ENCODE data around the gene TRAFD1.

TRAFD1 gene

GRCh38 chr12:112115259-112116045 lies 9.9 kb upstream of the TRAFD1 start:
- no peak for DNase-seq

GRCh38 chr12:112116232-112117060 lies 8.9 kb upstream of the TRAFD1 start:
- DNase-seq, result peak in 50 of 51 donors; percentile 10 to 91 (median 70)

DNA sequence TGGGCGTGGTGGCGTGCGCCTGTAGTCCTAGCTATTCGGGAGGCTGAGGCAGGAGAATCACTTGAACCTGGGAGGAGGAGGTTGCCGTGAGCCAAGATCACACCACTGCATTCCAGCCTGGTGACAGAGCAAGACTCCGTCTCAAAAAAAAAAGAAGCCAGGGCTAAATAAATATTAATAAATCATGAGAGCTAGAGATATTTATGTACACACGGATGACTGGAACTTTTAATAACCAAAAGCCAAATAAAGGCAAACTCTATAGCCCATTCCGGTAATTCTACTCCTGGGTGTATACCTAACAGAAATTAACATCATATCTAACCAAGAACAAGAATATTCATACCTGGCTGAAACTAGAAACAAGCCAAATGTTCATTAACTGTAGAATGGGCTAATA lies 7.7 kb upstream of the TRAFD1 start:
- no peak for DNase-seq

DNA sequence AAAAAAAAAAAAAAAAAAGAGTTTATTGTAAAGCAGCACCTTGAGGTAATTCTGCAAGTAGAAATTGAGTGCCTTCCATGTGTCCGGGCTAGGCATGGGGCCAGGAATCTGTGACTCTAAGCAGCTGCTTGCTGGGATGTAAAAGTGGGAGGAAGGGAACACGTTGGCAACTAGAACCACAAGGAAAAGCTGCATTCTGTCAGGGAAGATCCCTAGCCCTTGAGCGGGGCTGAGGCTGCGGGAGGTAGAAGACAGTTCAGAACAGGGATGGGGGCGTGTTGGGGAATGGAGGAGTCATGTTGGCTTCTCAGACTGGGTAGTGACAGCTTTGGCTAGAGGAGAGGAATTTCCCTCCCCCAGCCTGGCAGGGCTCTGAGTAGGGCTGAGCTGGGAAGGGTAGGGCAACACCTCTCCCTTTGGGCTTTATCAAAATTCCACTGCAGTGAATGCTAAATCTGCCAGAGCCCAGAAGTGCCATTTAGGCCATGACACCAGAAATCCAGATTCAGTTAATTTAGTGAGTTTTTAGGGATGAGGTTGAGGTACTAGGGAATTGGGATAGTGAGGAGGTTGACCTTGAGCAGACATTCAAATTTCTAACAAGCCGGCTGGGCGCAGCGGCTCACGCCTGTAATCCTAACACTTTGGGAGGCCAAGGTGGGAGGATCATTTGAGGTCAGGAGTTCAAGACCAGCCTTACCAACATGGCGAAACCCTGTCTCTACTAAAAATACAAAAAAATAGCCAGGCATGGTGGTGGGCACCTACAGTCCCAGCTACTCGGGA lies 3.4 kb upstream of the TRAFD1 start:
- peak in 17 of 51 donors; percentile 4 to 68 (median 7) for DNase-seq

DNA sequence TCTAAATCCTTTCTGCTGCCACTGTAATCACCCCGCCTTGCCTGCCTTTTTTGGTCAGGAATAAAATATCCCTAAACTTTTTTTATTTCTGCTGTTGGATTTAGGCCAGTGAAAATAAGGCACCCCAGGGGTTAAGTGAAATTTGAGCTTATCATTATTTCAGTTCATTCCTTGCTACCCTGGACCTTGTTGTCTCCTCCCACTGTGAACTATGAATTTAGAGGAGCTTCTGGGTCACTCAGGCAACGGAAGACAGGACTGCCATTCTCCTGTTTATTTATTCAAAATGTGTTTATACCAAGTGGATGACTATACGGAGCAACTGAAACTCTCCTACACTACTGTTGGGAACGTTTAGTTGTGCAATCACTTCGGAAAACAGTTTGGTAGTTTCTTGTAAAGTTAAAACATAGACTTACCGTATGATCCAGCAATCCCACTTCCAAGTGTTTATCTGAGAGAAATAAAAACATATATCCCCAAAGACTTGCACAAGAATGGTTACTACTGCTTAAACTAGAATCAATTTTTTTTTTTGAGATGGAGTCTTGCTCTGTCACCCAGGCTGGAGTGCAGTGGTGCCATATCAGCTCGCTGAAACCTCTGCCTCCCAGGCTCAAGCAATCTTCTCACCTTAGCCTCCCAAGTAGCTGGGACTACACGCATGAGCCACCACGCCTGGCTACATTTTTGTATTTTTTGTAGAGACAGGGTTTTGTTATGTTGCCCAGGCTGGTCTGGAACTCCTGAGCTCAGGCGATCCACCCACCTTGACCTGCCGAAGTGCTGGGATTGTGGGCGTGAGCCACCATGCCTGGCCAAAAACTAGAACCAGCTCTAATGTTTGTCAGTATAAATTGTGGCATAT lies 2.3 kb upstream of the TRAFD1 start:
- DNase-seq, result no peak

- DNase-seq, result no peak
Measured at GRCh38 chr12:112124918-112125249, 476 bp upstream of the TRAFD1 start.

- peak in 2 of 51 donors; percentile 14 to 52 for DNase-seq
Measured at GRCh38 chr12:112126000-112126438, 659 bp downstream of the TRAFD1 start.

- DNase-seq, result no peak
Measured at GRCh38 chr12:112126911-112127310, 1.6 kb downstream of the TRAFD1 start.

- peak in 1 of 51 donors; percentile 2 for DNase-seq
Measured at GRCh38 chr12:112130441-112130998, 5.2 kb downstream of the TRAFD1 start.

- no peak for DNase-seq
Measured at GRCh38 chr12:112131686-112132085, 6.3 kb downstream of the TRAFD1 start.

GRCh38 chr12:112133418-112133817 lies 8.1 kb downstream of the TRAFD1 start:
- no peak for DNase-seq

DNA sequence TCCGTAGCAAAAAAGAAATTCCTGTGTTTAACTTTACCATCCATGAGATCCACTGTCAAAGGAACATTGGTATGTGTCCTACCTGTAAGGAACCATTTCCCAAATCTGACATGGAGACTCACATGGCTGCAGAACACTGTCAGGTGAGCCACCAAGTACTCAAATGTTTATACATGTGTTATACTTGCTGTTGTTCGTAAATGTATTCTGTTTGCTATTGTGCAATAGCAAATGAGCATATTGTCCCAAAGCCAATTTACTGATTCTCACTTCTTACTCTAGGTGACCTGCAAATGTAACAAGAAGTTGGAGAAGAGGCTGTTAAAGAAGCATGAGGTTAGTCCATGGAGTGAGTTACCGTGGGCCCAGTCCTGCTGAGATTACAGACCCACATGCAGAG lies 9.4 kb downstream of the TRAFD1 start:
- DNase-seq, result no peak

DNA sequence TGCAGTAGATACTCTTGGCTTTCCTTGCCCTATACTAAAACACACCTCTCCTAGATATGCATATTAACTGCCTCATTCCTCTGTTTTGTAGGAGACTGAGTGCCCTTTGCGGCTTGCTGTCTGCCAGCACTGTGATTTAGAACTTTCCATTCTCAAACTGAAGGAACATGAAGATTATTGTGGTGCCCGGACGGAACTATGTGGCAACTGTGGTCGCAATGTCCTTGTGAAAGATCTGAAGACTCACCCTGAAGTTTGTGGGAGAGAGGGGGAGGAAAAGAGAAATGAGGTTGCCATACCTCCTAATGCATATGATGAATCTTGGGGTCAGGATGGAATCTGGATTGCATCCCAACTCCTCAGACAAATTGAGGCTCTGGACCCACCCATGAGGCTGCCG lies 15.4 kb downstream of the TRAFD1 start:
- no peak for DNase-seq

- no peak for DNase-seq
Measured at GRCh38 chr12:112146123-112146522, 20.8 kb downstream of the TRAFD1 start.

DNA sequence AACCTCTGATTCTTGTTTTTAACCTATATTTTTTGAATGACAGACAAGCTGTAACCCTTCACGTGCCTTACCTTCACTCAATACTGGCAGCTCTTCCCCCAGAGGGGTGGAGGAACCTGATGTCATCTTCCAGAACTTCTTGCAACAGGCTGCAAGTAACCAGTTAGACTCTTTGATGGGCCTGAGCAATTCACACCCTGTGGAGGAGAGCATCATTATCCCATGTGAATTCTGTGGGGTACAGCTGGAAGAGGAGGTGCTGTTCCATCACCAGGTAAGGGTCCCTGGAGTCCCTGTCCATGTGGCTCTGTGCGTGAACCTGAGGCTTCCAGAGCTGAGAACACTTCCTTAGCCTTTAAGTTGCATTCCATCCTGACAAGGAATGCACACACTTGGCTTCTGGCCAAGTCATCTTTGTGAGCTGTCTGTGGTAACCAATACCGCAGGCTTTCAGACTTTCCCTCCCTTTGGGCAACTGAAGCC lies 22.7 kb downstream of the TRAFD1 start:
- no peak for DNase-seq

DNA sequence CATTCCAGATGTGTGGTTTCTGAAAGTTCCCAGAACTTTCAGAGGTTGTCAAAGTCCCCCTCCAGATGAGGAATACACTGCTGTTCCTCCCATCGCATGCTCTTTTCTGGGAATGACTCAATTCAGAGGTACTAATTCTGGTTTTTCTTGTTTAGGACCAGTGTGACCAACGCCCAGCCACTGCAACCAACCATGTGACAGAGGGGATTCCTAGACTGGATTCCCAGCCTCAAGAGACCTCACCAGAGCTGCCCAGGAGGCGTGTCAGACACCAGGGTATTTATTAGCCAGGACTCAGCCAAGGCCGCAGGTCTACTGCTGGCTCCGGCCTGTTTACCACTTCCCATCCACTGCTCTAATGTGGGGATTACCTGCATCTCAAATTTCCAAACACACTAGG lies 24.2 kb downstream of the TRAFD1 start:
- no peak for DNase-seq

GRCh38 chr12:112151766-112152541 lies 26.6 kb downstream of the TRAFD1 start:
- DNase-seq, result no peak

DNA sequence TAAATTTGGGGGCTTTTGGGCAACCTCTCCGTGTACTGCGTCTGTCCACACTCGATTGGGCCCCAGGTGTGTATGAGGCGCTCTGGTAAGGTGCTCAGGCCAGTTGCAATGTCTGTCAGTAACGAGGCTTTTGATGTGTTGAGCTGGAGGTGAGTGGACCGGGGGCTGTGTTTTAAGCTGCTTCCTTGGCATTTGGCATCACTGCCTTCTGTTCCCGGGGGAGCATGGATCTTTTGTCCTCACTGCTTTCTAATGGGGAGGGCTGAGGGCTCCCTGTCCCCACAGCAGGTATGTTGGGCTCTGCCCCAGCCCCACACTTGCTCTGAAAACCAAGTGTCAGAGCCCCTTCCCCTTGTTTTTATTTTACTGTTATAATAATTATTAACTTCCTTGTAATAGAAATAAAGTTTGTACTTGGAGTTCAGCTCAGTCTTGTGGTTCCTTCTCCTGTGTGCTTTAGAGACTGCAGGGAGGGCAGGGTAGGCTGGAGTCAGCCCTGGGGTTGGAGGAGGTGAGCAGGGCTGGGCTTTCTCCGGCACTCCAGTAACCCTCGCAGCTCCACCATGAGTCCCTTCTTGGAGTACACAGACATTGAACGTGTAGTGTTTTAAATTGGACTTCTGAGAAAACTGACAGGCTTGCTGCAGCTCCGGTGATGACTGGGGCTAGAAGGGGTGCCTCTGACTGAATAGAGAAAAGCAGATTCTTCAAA lies 28.0 kb downstream of the TRAFD1 start:
- no peak for DNase-seq

- no peak for DNase-seq
Measured at GRCh38 chr12:112153893-112154219, 28.5 kb downstream of the TRAFD1 start.

Data from hypothalamus (tissue), 51 donors.